CD4-positive, alpha-beta T cell treated with Interleukin-21 for 1 hour (primary cell): Measurements from ENCODE around the gene AGPS.
"Not testable (repeated sequence)": the region's sequence is repeated elsewhere in the genome, so short reads cannot be mapped to it uniquely, and the experiment has no call there.

Source experiments
- DNase-seq: peaks from one replicate; pipeline ENCODE4 v3.0.0-alpha.2; 2020

The AGPS gene

DNA sequence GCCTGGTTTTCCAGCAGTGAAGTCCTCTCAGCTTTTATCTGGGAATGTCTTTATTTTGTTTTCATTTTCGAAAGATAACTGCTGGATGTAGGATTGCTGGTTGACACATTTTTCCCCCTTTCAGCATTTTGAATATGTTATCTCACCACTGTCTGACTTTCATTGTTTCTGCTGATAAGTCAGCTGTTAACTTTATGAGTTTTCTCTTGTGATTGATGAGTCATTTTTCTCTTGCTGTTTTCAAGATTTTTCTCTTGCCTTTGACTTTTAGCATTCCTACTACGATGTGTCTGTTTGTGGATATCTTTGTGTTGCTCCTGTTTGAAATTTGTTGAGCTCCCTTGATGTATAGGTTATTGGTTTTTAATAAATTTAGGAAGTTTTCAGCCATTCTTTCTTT, 85.5 kb downstream of the AGPS start:
- no peak for DNase-seq

GRCh38 chr2:177478907-177479306, 86.3 kb downstream of the AGPS start:
- no peak for DNase-seq

DNA sequence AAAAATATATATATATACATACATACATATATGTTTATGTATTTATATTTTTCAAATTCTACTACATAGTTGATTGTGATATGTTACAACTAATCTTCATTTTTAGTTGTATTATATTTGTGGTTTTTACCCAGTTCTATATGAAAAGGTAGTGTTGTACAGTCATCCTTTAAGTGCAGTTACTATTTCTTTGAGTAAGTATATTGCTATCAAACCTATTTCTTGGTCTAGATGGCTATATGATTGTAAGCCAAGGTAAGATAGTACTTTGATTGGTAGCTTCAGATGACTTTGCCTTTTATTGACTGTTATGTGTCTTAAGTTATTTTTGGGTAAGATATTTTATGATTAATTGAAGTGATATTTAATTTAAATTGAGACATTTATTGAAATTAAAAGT, 89.6 kb downstream of the AGPS start:
- no peak for DNase-seq

GRCh38 chr2:177483531-177483930, 91.0 kb downstream of the AGPS start:
- DNase-seq, result no peak

- no peak for DNase-seq
Measured at GRCh38 chr2:177484180-177484795, 91.7 kb downstream of the AGPS start.

GRCh38 chr2:177485657-177486056, 93.1 kb downstream of the AGPS start:
- not testable (repeated sequence) for DNase-seq

DNA sequence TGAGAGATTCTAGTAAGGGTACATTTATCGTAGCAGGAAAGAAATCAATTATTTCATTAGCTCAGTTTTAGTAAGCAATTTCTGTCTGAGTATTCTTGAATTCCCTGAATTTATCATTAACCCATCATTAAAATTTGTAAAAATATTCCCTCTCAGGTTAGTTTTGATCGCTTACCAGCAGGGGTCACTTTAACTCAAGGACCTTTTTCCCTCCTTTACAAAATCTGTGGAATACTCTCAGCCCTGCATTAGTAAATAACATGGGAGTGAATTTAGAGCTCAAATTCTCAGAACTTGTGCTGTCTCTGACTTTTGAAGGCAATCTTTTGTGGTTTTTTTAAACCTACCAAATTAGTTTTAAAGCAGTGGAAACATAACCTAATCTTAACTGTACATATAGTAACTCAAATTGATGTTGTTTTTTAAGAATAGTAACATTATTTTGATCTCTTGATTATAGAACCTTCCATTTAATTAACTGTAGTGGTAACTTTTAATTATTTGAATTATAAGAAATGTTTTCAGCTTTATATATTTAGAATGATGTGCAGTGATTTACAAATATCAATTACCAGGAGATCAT, 97.2 kb downstream of the AGPS start:
- DNase-seq, result no peak

DNA sequence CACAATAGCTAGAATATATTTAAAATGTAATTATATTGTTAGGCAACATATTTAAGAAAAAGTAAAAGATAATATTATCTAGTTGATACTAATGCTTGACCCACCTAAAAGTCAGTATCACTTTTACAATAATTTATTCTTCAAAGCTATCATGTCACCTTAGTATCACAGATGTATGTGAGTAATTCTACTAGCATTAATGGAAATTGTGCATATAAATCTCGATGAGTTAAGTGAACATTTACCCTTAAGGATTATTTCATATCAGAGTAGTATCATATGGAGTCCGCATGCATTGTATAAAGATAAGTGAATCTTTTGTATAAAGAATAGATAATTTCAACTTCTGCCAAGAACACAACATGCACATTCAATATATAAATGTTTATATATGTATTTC, 103.4 kb downstream of the AGPS start:
- DNase-seq, result no peak

- DNase-seq, result no peak
Measured at GRCh38 chr2:177496921-177497320, 104.3 kb downstream of the AGPS start.

GRCh38 chr2:177501186-177501585, 108.6 kb downstream of the AGPS start:
- DNase-seq, result no peak

DNA sequence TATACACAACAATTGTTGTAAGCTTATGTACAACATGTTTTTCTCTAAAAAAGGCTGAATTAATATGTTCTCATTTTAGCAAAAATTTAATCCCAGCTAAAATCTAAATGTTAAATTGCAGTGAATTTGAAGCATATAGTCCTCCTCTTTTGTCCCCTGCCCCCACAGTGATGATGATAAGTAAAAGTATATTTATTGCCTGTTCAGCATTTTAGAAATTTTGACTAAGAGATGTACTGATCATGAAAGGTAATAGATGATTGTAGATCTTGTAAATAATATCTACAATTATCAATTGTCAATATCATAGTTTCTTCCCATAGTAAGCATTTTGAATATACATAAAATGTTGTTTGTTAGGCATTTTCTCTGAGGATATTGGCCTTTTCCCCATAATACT, 113.9 kb downstream of the AGPS start:
- no peak for DNase-seq

GRCh38 chr2:177506998-177507397, 114.4 kb downstream of the AGPS start:
- no peak for DNase-seq

DNA sequence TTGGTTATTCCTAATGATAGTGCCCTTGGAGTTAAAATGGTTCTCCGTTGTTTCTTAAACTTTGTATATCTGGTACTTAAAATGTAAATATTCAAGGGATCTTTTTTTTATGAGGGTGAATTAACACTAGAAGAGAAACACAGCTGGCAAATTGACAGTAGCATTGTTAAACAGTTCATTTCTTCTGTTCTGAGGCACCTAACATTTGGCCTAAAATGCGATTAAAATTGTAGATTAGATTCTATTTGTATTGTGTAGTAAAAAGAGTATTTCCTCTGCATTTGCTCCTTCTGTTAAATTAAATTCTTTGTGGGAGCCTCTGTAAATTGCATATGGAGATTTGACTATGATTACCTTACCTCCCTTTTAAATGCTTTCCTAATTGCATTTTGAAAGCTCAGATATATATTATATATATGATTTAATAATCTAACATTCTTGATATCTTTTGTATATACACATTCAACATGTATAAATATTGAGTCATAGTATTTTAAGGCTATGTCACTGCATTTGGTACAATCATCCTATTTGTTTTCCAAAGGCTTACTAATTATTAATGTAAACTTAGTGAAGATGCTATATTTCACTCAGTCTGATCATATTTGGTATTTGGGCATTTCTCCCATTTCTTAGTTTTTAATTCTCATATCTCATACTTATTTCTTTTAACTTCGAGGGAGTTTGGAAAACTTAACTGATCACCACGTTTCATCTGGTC, 124.4 kb downstream of the AGPS start:
- no peak for DNase-seq

- DNase-seq, result no peak
Measured at GRCh38 chr2:177518754-177519153, 126.2 kb downstream of the AGPS start.

GRCh38 chr2:177519534-177520115, 127.1 kb downstream of the AGPS start:
- DNase-seq, result no peak

- DNase-seq, result no peak
Measured at GRCh38 chr2:177520324-177520723, 127.8 kb downstream of the AGPS start.

GRCh38 chr2:177523781-177524180, 131.2 kb downstream of the AGPS start:
- no peak for DNase-seq

DNA sequence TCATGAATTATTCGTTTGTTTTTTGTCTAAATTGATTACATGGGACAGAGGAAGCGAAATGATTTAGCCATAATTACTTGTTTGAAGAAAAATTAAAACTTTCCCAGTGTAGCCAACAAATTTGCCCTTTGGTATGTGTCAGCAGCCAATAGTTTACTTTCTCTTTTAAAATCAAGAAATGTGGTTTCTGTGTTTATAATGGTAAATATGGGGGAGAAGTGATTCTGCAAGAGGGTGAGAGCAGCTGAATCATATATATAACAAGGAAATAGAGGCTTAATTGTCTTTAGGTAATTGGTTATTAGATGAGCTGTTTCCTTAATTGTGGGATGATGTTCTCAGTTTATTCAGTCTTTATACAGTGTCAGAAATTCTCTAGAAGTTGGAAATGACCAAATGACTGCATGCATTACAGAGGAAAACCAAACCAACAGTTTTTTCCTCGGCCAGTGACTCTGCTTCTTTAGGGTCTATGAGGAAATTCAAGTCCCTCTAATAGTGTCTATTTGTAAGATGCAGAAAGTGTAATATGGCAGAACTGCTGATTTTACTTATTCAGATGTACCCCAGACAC, 132.9 kb downstream of the AGPS start:
- DNase-seq, result no peak

DNA sequence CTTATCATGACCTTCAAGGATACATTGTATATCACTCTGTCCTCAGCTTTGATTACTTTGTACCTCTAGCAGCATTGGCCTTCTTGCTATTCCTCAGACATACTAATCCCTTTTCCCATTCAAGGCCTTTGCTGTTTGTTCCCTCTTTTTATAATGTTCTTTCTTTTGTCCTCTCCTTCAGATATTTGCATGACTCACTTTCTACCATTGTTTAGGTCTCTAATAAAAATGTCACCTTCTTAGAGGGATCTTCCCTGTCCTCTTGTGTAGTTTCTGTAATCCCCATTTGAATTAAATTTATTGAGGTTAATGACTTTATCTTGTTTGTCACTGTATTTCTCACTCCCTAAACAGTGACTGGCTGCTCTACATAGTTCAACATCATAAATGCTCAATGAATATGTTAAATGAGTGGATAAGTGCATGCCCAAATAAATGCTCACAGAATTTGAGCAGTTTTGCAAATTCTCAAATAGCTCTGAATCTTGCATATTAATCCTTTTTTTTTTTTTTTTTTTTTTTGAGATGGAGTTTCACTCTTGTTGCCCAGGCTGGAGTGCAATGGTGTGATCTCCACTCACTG, 135.9 kb downstream of the AGPS start:
- DNase-seq, result no peak

GRCh38 chr2:177529166-177529565, 136.6 kb downstream of the AGPS start:
- DNase-seq, result no peak

- no peak for DNase-seq
Measured at GRCh38 chr2:177530561-177530960, 138.0 kb downstream of the AGPS start.

- no peak for DNase-seq
Measured at GRCh38 chr2:177531706-177532105, 139.1 kb downstream of the AGPS start.

DNA sequence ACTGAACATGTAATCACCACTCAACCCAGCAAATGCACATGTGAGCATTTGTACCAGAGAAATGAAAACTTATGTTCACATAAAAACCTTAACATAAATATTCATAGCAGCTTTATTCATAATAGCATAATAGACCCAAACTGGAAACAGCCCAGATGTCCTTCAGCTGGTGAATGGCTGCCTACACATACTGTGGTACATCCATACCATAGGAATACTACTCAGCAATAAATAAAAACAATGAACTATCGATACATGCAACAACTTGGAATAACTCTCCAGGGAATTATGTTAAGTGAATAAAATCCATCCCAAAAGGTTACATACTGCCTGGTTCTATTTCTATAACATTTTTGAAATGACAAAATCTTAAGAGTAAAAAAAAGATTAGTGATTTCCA, 140.0 kb downstream of the AGPS start:
- DNase-seq, result no peak
